ENCODE results near the gene HES3.

HES3 gene

GRCh38 chr1:6263716-6264115 is 19.7 kb downstream of the HES3 start:
- no peak for DNase-seq

- peak; percentile 15 for DNase-seq
Measured at GRCh38 chr1:6265151-6265550, 21.2 kb downstream of the HES3 start.

- peak; percentile 20 for DNase-seq
Measured at GRCh38 chr1:6266641-6267040, 22.7 kb downstream of the HES3 start.

GRCh38 chr1:6267686-6268322 is 23.8 kb downstream of the HES3 start:
- DNase-seq = no peak

- peak; percentile 38 for DNase-seq
Measured at GRCh38 chr1:6268415-6268814, 24.4 kb downstream of the HES3 start.

- DNase-seq = no peak
Measured at GRCh38 chr1:6269296-6269695, 25.3 kb downstream of the HES3 start.

- DNase-seq = no peak
Measured at GRCh38 chr1:6269720-6270400, 25.9 kb downstream of the HES3 start.

- DNase-seq = no peak
Measured at GRCh38 chr1:6270401-6270800, 26.4 kb downstream of the HES3 start.

- DNase-seq = no peak
Measured at GRCh38 chr1:6271006-6271405, 27.0 kb downstream of the HES3 start.

GRCh38 chr1:6271554-6271953 is 27.6 kb downstream of the HES3 start:
- peak; percentile 74 for DNase-seq

GRCh38 chr1:6272452-6272851 is 28.5 kb downstream of the HES3 start:
- no peak for DNase-seq

GRCh38 chr1:6272868-6273267 is 28.9 kb downstream of the HES3 start:
- DNase-seq = no peak

GRCh38 chr1:6273380-6273891 is 29.5 kb downstream of the HES3 start:
- no peak for DNase-seq

- DNase-seq = no peak
Measured at GRCh38 chr1:6274102-6274501, 30.1 kb downstream of the HES3 start.

- DNase-seq = no peak
Measured at GRCh38 chr1:6274622-6275139, 30.7 kb downstream of the HES3 start.

GRCh38 chr1:6275826-6276782 is 32.1 kb downstream of the HES3 start:
- DNase-seq = peak; percentile 86

GRCh38 chr1:6276811-6277555 is 33.0 kb downstream of the HES3 start:
- no peak for DNase-seq

- DNase-seq = no peak
Measured at GRCh38 chr1:6278263-6278662, 34.3 kb downstream of the HES3 start.

GRCh38 chr1:6279066-6279465 is 35.1 kb downstream of the HES3 start:
- no peak for DNase-seq

- DNase-seq = peak; percentile 69
Measured at GRCh38 chr1:6279613-6280383, 35.8 kb downstream of the HES3 start.

GRCh38 chr1:6280761-6281451 is 36.9 kb downstream of the HES3 start:
- no peak for DNase-seq

All from retina (tissue), 1 donor.